Subcutaneous adipose tissue (tissue), 4 donors: Measurements from ENCODE around the gene A3GALT2. TPM values are rescaled to one million over a fixed set of nuclear protein-coding genes. Genes with fewer than 3 reads are reported as not detected.

Experiments used
- total RNA-seq, 4 donors: library from RNA; depleted of rRNA; stranded (reverse); fragments of >200 nt; gene quantifications; one replicate each; pipeline ENCODE4 v1.1.0, GENCODE V29; 2016
- TF ChIP-seq, protein P1 (sequence below): fragments of 450-650 bp; IDR thresholded peaks from one replicate; pipeline ENCODE4 v1.5.1; 2016; ENCODE audit warnings: low read depth, mild to moderate bottlenecking, control low read depth, antibody characterized with exemption, moderate library complexity

The A3GALT2 gene
- total RNA-seq, 4 donors from 2014 or later = not detected

GRCh38 chr1:33310702-33311101 lies 10.2 kb downstream of the A3GALT2 start:
- TF ChIP-seq, protein P1, sequence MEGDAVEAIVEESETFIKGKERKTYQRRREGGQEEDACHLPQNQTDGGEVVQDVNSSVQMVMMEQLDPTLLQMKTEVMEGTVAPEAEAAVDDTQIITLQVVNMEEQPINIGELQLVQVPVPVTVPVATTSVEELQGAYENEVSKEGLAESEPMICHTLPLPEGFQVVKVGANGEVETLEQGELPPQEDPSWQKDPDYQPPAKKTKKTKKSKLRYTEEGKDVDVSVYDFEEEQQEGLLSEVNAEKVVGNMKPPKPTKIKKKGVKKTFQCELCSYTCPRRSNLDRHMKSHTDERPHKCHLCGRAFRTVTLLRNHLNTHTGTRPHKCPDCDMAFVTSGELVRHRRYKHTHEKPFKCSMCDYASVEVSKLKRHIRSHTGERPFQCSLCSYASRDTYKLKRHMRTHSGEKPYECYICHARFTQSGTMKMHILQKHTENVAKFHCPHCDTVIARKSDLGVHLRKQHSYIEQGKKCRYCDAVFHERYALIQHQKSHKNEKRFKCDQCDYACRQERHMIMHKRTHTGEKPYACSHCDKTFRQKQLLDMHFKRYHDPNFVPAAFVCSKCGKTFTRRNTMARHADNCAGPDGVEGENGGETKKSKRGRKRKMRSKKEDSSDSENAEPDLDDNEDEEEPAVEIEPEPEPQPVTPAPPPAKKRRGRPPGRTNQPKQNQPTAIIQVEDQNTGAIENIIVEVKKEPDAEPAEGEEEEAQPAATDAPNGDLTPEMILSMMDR = no peak

GRCh38 chr1:33307494-33307864 lies 13.4 kb downstream of the A3GALT2 start:
- TF ChIP-seq, protein P1 = no peak

DNA sequence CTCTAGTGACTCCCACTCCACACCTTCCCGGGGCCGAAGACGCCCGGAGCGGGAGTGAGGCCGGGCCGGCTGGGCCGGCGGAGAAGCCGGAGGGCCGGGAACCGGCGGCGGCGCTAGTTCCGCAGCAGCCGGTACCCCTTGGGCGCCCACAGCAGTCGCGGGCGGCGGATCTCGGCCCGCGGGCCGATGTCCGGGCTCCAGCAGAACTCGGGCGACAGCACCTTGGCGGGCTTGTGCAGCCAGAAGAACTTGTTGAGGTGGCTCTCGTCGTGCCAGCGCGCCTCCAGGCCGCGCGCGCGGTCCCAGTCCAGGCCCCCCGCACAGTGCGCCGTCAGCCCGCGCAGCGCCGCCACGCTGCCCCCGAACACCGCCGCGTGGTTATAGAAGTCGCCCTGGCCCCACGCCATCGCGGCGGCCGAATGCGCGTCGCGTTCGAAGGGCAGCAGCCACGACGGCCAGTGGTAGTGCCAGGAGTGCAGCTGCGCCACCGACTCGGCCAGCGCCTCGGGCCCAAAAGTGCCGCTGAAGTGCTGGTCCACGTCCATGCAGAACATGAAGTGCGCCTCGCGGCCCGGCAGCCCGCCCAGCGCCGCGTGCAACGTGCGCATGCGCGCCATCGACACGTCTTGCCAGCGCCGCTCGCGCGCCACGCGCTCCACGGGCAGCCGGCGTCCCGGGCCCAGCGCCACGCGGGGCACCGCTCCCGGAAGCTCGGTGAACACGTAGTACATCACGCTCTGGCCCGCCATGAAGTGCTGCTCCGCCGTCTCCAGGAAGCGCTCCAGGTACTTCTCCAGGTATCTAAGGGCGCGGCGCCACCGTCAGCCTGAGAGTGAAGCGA lies 14.0 kb downstream of the A3GALT2 start:
- TF ChIP-seq, protein P1 = no peak

DNA sequence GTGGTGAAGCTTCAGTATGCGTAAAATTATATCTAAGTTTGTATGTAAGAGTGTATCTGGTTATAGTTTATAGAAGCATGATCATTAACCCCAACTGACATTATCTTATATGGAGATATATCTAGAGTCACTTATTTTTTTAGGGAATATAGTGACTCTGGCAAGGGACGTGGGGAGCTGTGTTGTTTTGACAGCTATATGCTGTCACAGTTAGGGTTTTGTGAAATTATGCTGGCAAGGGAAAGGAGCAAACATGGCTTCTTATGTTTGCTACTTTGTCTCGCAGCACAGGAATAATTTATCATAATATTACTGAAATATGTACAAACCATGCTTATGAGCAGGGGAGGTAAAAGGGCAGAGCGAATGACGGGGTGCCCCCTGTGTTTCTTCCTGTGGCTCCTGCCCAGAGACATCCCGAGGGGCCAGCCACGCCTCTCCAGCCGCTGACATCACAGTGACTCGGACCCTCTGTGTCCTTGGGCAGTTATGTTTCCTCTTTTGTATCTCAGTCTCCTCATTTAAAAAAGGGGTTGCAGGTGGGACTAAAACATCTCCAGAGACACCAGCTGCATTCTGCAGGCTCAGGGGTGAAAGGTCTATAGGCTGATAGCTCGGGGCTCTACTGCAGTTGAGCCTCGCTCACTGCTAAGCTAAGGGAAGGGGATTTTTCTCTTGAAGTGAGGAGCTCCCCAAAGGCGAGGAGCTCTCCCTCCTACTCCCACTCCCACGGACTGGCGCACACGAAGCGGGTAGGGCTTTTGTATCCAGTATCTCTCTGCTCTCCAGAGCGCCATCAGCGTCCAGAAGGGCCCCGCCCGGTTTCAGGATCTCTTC lies 14.9 kb downstream of the A3GALT2 start:
- TF ChIP-seq, protein P1 = no peak

DNA sequence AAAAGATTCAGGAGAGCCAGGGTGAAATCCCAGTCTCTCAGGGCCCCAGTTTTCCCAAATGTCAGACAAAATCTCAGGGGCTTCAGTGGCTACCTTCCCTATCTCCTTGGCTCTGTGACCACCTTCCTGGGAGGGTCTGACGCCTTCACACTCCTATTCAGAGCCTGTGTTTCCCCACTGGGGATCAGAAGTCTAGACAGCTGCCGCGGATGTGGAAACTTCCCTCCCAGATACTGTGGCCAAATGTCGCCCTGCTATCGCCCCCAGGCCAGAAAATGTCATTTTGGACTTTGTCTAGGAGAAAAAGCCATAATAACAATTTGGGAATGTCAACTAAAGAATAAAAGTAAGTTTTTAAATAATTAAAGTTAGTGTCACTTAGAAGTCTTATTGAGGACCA lies 15.9 kb downstream of the A3GALT2 start:
- TF ChIP-seq, protein P1 = no peak

GRCh38 chr1:33302325-33302724 lies 18.6 kb downstream of the A3GALT2 start:
- TF ChIP-seq, protein P1 = no peak
